Myocyte (in vitro differentiated cells): ENCODE results near the gene ACTN3. TPM values are rescaled to one million over a fixed set of nuclear protein-coding genes. Genes with fewer than 3 reads are reported as not detected.
"Not testable (repeated sequence)": the region's sequence is repeated elsewhere in the genome, so short reads cannot be mapped to it uniquely, and the experiment has no call there.

Experiments used
- DNase-seq: peaks from one replicate; pipeline ENCODE4 v3.0.0-alpha.2; 2012; ENCODE audit warnings: low read depth
- total RNA-seq: library from RNA; depleted of rRNA; stranded (reverse); fragments of >200 nt; gene quantifications from 2 replicates; pipeline ENCODE4 v1.2.3, GENCODE V29; 2014

Gene ACTN3
- total RNA-seq, 1 donor from 2014 or later: 0.75 TPM

- not testable (repeated sequence) for DNase-seq
Measured at GRCh38 chr11:66544952-66545351, 1.8 kb upstream of the ACTN3 start.

- DNase-seq: peak; percentile 99
Measured at GRCh38 chr11:66545701-66546367, 869 bp upstream of the ACTN3 start, which contains the start of gene ZDHHC24. Gene ZDHHC24, minus strand, starts transcription at chr11:66546048. Its CDS starts 45 bp downstream, at chr11:66546003.

- DNase-seq: peak; percentile 38
Measured at GRCh38 chr11:66546966-66547661, 411 bp downstream of the ACTN3 start.

GRCh38 chr11:66547662-66548009, 933 bp downstream of the ACTN3 start:
- DNase-seq: peak; percentile 82

GRCh38 chr11:66548041-66548440, 1.3 kb downstream of the ACTN3 start:
- DNase-seq: peak; percentile 71

- DNase-seq: peak; percentile 50
Measured at GRCh38 chr11:66548774-66549630, 2.3 kb downstream of the ACTN3 start.

- no peak for DNase-seq
Measured at GRCh38 chr11:66549696-66550095, 3.0 kb downstream of the ACTN3 start.

- DNase-seq: no peak
Measured at GRCh38 chr11:66550887-66551286, 4.2 kb downstream of the ACTN3 start.

GRCh38 chr11:66554602-66555001, 7.9 kb downstream of the ACTN3 start:
- no peak for DNase-seq

- no peak for DNase-seq
Measured at GRCh38 chr11:66555416-66555815, 8.7 kb downstream of the ACTN3 start.

- no peak for DNase-seq
Measured at GRCh38 chr11:66556086-66556485, 9.4 kb downstream of the ACTN3 start.

- no peak for DNase-seq
Measured at GRCh38 chr11:66557733-66558326, 11.1 kb downstream of the ACTN3 start.

- DNase-seq: no peak
Measured at GRCh38 chr11:66559142-66559865, 12.6 kb downstream of the ACTN3 start.

GRCh38 chr11:66559866-66560676, 13.4 kb downstream of the ACTN3 start:
- DNase-seq: no peak

- no peak for DNase-seq
Measured at GRCh38 chr11:66561178-66561974, 14.7 kb downstream of the ACTN3 start.

GRCh38 chr11:66561975-66562248, 15.2 kb downstream of the ACTN3 start:
- no peak for DNase-seq

- no peak for DNase-seq
Measured at GRCh38 chr11:66562275-66562674, 15.6 kb downstream of the ACTN3 start.

- no peak for DNase-seq
Measured at GRCh38 chr11:66562907-66563583, 16.3 kb downstream of the ACTN3 start.

- no peak for DNase-seq
Measured at GRCh38 chr11:66563832-66564231, 17.1 kb downstream of the ACTN3 start.
